NB4 (cell line): ENCODE data around the gene MLEC.

Experiments
- CTCF ChIP-seq: IDR thresholded peaks from one replicate; pipeline ENCODE4 v1.5.1; 2012; ENCODE audit warnings: low read depth, low read length
- MAX ChIP-seq: IDR thresholded peaks from 2 replicates; pipeline ENCODE4 v1.6.1; 2011; ENCODE audit warnings: low read depth, low read length

GRCh38 chr12:120748242-120748641 is 61.3 kb downstream of the MLEC start:
- TF ChIP-seq CTCF (no peak), MAX (no peak)
